Measurements from ENCODE around the gene CYP4F2.
"Not testable (repeated sequence)": the region's sequence is repeated elsewhere in the genome, so short reads cannot be mapped to it uniquely, and the experiment has no call there.

- not testable (repeated sequence) for TF ChIP-seq YBX1 (IDR thresholded peaks at IDR 0.05); ETV6 (conservative IDR thresholded peaks at IDR 0.05 in 1 of 2, IDR thresholded peaks at IDR 0.05 in 1 of 2; ENCODE audit: borderline replicate concordance in 1 of 2, low read depth in 1 of 2); SMC3 (IDR thresholded peaks at IDR 0.05; ENCODE audit: borderline replicate concordance, low read length); NRF1 (conservative IDR thresholded peaks at IDR 0.05; ENCODE audit: low read depth, low read length); CTCF (IDR thresholded peaks at IDR 0.05 in 2 of 3, conservative IDR thresholded peaks at IDR 0.05 in 1 of 3; ENCODE audit: control insufficient read depth in 2 of 3, extremely low read depth in 1 of 3, insufficient read depth in 1 of 3, low read depth in 3 of 3, low read length in 3 of 3); CEBPB (IDR thresholded peaks at IDR 0.05; ENCODE audit: borderline replicate concordance in 1 of 2, low read depth in 2 of 2, low read length in 2 of 2); CBX5 (IDR thresholded peaks at IDR 0.05; ENCODE audit: low read depth); SIX5 (IDR thresholded peaks at IDR 0.05; ENCODE audit: low read depth, low read length, severe bottlenecking)
These were observed 1.7 kb upstream of the CYP4F2 start for GRCh38 chr19:15899561-15899960.

Data from GM12878 (cell line).